Neural progenitor cell (in vitro differentiated cells): ENCODE data around the gene TMEM45B.

ENCODE experiments used
- EZH2 ChIP-seq: fragments of 200-600 bp; sonication (generic); IDR thresholded peaks from 2 replicates; pipeline ENCODE4 v1.6.1; 2017; ENCODE audit warnings: antibody characterized with exemption, mild to moderate bottlenecking, moderate library complexity
- TF ChIP-seq, protein P1 (sequence below): fragments of 200-600 bp; sonication (generic); IDR thresholded peaks from 2 replicates; pipeline ENCODE4 v1.5.1; 2017; ENCODE audit warnings: antibody characterized with exemption, mild to moderate bottlenecking

- TF ChIP-seq, protein P1, sequence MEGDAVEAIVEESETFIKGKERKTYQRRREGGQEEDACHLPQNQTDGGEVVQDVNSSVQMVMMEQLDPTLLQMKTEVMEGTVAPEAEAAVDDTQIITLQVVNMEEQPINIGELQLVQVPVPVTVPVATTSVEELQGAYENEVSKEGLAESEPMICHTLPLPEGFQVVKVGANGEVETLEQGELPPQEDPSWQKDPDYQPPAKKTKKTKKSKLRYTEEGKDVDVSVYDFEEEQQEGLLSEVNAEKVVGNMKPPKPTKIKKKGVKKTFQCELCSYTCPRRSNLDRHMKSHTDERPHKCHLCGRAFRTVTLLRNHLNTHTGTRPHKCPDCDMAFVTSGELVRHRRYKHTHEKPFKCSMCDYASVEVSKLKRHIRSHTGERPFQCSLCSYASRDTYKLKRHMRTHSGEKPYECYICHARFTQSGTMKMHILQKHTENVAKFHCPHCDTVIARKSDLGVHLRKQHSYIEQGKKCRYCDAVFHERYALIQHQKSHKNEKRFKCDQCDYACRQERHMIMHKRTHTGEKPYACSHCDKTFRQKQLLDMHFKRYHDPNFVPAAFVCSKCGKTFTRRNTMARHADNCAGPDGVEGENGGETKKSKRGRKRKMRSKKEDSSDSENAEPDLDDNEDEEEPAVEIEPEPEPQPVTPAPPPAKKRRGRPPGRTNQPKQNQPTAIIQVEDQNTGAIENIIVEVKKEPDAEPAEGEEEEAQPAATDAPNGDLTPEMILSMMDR, result no peak
- no peak for TF ChIP-seq EZH2
These were observed 25.5 kb upstream of the TMEM45B start for GRCh38 chr11:129790106-129790505.
